HepG2 (cell line): ENCODE results near the gene CES2. TPM values are rescaled to one million over a fixed set of nuclear protein-coding genes. Genes with fewer than 3 reads are reported as not detected.

Source experiments
- ADNP ChIP-seq: sonication (generic); formaldehyde crosslinking; IDR thresholded peaks from 2 replicates; pipeline ENCODE4 v1.4.0; 2020; ENCODE audit warnings: missing genetic modification reagents
- CAMTA2 ChIP-seq: sonication (generic); formaldehyde crosslinking; IDR thresholded peaks from 2 replicates; pipeline ENCODE4 v1.4.0; 2020; ENCODE audit warnings: mild to moderate bottlenecking, missing genetic modification reagents, borderline replicate concordance
- GATA4 ChIP-seq: sonication (generic); IDR thresholded peaks from 2 replicates; pipeline ENCODE4 v1.6.1; 2016; ENCODE audit warnings: antibody characterized with exemption, low read depth, borderline replicate concordance
- GZF1 ChIP-seq: sonication (generic); formaldehyde crosslinking; IDR thresholded peaks from 2 replicates; pipeline ENCODE4 v1.5.1; 2020; ENCODE audit warnings: mild to moderate bottlenecking, missing genetic modification reagents
- POLR2G ChIP-seq: fragments of 200-400 bp; formaldehyde crosslinking; IDR thresholded peaks from 2 replicates; pipeline ENCODE4 v1.6.1; 2018; ENCODE audit warnings: mild to moderate bottlenecking, low read depth, low read length, moderate library complexity
- PPARG ChIP-seq: conservative IDR thresholded peaks from 2 replicates; pipeline ENCODE4 v1.6.1; 2016; ENCODE audit warnings: missing biosample characterization, missing genetic modification reagents
- SP5 ChIP-seq: IDR thresholded peaks from 2 replicates; pipeline ENCODE4 v1.6.1; 2016; ENCODE audit warnings: low read depth, borderline replicate concordance
- THAP11 ChIP-seq: IDR thresholded peaks from 2 replicates; pipeline ENCODE4 v1.6.1; 2016; ENCODE audit warnings: missing biosample characterization, missing genetic modification reagents
- THYN1 ChIP-seq: sonication (generic); formaldehyde crosslinking; IDR thresholded peaks from 2 replicates; pipeline ENCODE4 v1.8.1; 2023; ENCODE audit warnings: low read depth, mild to moderate bottlenecking, moderate library complexity, missing genetic modification reagents, borderline replicate concordance
- TOPORS ChIP-seq: sonication (generic); formaldehyde crosslinking; IDR thresholded peaks from 2 replicates; pipeline ENCODE4 v1.8.0; 2023; ENCODE audit warnings: mild to moderate bottlenecking, missing genetic modification reagents
- YEATS2 ChIP-seq: sonication (generic); formaldehyde crosslinking; IDR thresholded peaks from 2 replicates; pipeline ENCODE4 v1.4.0; 2020; ENCODE audit warnings: missing genetic modification reagents, borderline replicate concordance
- ZNF121 ChIP-seq: sonication (generic); formaldehyde crosslinking; IDR thresholded peaks from 2 replicates; pipeline ENCODE4 v1.5.0; 2020; ENCODE audit warnings: mild to moderate bottlenecking, missing genetic modification reagents
- ZNF136 ChIP-seq: sonication (generic); formaldehyde crosslinking; IDR thresholded peaks from 2 replicates; pipeline ENCODE4 v1.8.1; 2022; ENCODE audit warnings: low read depth, mild to moderate bottlenecking, moderate library complexity, missing genetic modification reagents
- ZNF138 ChIP-seq: sonication (generic); formaldehyde crosslinking; IDR thresholded peaks from 2 replicates; pipeline ENCODE4 v1.5.0; 2020; ENCODE audit warnings: mild to moderate bottlenecking, low read depth, missing genetic modification reagents
- ZNF205 ChIP-seq: IDR thresholded peaks from 2 replicates; pipeline ENCODE4 v1.6.1; 2018; ENCODE audit warnings: missing biosample characterization, missing genetic modification reagents
- ZNF260 ChIP-seq: sonication (generic); formaldehyde crosslinking; IDR thresholded peaks from 2 replicates; pipeline ENCODE4 v1.4.0; 2020; ENCODE audit warnings: missing genetic modification reagents, low read depth, mild to moderate bottlenecking, borderline replicate concordance
- ZNF317 ChIP-seq: sonication (generic); formaldehyde crosslinking; IDR thresholded peaks from 2 replicates; pipeline ENCODE4 v1.5.0; 2020; ENCODE audit warnings: mild to moderate bottlenecking, missing genetic modification reagents
- ZNF431 ChIP-seq: sonication (generic); formaldehyde crosslinking; IDR thresholded peaks from 2 replicates; pipeline ENCODE4 v1.9.0; 2022; ENCODE audit warnings: missing genetic modification reagents, low read depth, mild to moderate bottlenecking, borderline replicate concordance
- ZNF7 ChIP-seq: IDR thresholded peaks from 2 replicates; pipeline ENCODE4 v1.6.1; 2016; ENCODE audit warnings: missing biosample characterization, missing genetic modification reagents
- ZNF777 ChIP-seq: sonication (generic); formaldehyde crosslinking; IDR thresholded peaks from 2 replicates; pipeline ENCODE4 v1.4.0; 2020; ENCODE audit warnings: missing genetic modification reagents
- polyA plus RNA-seq, 8 experiments: library from polyadenylated mRNA; depleted of rRNA in 3 of 8; stranded (reverse) in 7 of 8; unstranded in 1 of 8; fragments of >200 nt; fragmentation: Illumina TruSeq in 4 of 8; extraction: Trizol in 4 of 8; gene quantifications; 2 replicates each; pipeline versions ENCODE4 v1.2.1 to v1.2.3, GENCODE V29; 2011 to 2016; ENCODE audit warnings: low read depth in 4 of 8, missing spikeins in 1 of 8, mixed read lengths in 1 of 8; ENCODE audit not compliant: insufficient read depth in 1 of 8
- total RNA-seq, 5 experiments: library from RNA; depleted of rRNA; stranded (reverse); fragments of >200 nt; fragmentation: Illumina TruSeq; extraction: Trizol; gene quantifications; 2 replicates each; pipeline ENCODE4 v1.2.3, GENCODE V29; 2016; ENCODE audit warnings: low read depth in 1 of 5
- TF ChIP-seq, protein P1 (sequence below): sonication (generic); formaldehyde crosslinking; IDR thresholded peaks from 2 replicates; pipeline ENCODE4 v1.8.0; 2022; ENCODE audit warnings: missing genetic modification reagents, mild to moderate bottlenecking, borderline replicate concordance
- TF ChIP-seq, protein P2 (sequence below): sonication (generic); formaldehyde crosslinking; IDR thresholded peaks from 2 replicates; pipeline ENCODE4 v1.5.0; 2020; ENCODE audit warnings: missing genetic modification reagents
- TF ChIP-seq, protein P3 (sequence below): sonication (generic); formaldehyde crosslinking; IDR thresholded peaks from 2 replicates; pipeline ENCODE4 v1.4.0; 2020; ENCODE audit warnings: mild to moderate bottlenecking, missing genetic modification reagents
- TF ChIP-seq, protein P4 (sequence below): sonication (generic); formaldehyde crosslinking; IDR thresholded peaks from 2 replicates; pipeline ENCODE4 v1.4.0; 2020; ENCODE audit warnings: missing genetic modification reagents, borderline replicate concordance

CES2 gene
- total and polyA plus RNA-seq, 2 of the 13 experiments (the other 11 are each of a cell fraction or from before 2014, with no cell fraction given) = 50.6 to 63.8 TPM

- TF ChIP-seq GATA4 (peak; percentile 46; the same call in 1 of the 2 replicates), CAMTA2 (CRISPR knock-in tag) (0 out of 2 replicates have a peak, but pooled peaks have one; percentile 66), ZNF136 (CRISPR knock-in tag) (peak; percentile 47; the same call in 1 of the 2 replicates), ZNF121 (peak; percentile 62; the same call in 1 of the 2 replicates), ZNF317 (CRISPR knock-in tag) (peak; percentile 89), ZNF260 (CRISPR knock-in tag) (no peak), POLR2G (peak; percentile 97), THYN1 (CRISPR knock-in tag) (no peak), ZNF777 (CRISPR knock-in tag) (peak; percentile 71), SP5 (CRISPR knock-in tag) (peak; percentile 81), ADNP (CRISPR knock-in tag) (peak; percentile 85), GZF1 (peak; percentile 87; the same call in 1 of the 2 replicates), ZNF138 (CRISPR knock-in tag) (no peak), ZNF7 (CRISPR knock-in tag) (0 out of 2 replicates have a peak, but pooled peaks have one; percentile 16), YEATS2 (CRISPR knock-in tag) (peak; percentile 98), THAP11 (peak; percentile 96), TOPORS (no peak; the same call in 1 of the 2 replicates), ZNF205 (peak; percentile 96; the same call in 1 of the 2 replicates), PPARG (CRISPR knock-in tag) (peak; percentile 46), ZNF431 (peak; percentile 77)
- TF ChIP-seq, protein P1, sequence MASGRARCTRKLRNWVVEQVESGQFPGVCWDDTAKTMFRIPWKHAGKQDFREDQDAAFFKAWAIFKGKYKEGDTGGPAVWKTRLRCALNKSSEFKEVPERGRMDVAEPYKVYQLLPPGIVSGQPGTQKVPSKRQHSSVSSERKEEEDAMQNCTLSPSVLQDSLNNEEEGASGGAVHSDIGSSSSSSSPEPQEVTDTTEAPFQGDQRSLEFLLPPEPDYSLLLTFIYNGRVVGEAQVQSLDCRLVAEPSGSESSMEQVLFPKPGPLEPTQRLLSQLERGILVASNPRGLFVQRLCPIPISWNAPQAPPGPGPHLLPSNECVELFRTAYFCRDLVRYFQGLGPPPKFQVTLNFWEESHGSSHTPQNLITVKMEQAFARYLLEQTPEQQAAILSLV (CRISPR knock-in tag) = peak; percentile 90
- TF ChIP-seq, protein P2, sequence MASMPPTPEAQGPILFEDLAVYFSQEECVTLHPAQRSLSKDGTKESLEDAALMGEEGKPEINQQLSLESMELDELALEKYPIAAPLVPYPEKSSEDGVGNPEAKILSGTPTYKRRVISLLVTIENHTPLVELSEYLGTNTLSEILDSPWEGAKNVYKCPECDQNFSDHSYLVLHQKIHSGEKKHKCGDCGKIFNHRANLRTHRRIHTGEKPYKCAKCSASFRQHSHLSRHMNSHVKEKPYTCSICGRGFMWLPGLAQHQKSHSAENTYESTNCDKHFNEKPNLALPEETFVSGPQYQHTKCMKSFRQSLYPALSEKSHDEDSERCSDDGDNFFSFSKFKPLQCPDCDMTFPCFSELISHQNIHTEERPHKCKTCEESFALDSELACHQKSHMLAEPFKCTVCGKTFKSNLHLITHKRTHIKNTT (CRISPR knock-in tag) = 0 out of 2 replicates have a peak, but pooled peaks have one; percentile 93
- TF ChIP-seq, protein P3, sequence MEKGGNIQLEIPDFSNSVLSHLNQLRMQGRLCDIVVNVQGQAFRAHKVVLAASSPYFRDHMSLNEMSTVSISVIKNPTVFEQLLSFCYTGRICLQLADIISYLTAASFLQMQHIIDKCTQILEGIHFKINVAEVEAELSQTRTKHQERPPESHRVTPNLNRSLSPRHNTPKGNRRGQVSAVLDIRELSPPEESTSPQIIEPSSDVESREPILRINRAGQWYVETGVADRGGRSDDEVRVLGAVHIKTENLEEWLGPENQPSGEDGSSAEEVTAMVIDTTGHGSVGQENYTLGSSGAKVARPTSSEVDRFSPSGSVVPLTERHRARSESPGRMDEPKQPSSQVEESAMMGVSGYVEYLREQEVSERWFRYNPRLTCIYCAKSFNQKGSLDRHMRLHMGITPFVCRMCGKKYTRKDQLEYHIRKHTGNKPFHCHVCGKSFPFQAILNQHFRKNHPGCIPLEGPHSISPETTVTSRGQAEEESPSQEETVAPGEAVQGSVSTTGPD (CRISPR knock-in tag) = no peak
- TF ChIP-seq, protein P4, sequence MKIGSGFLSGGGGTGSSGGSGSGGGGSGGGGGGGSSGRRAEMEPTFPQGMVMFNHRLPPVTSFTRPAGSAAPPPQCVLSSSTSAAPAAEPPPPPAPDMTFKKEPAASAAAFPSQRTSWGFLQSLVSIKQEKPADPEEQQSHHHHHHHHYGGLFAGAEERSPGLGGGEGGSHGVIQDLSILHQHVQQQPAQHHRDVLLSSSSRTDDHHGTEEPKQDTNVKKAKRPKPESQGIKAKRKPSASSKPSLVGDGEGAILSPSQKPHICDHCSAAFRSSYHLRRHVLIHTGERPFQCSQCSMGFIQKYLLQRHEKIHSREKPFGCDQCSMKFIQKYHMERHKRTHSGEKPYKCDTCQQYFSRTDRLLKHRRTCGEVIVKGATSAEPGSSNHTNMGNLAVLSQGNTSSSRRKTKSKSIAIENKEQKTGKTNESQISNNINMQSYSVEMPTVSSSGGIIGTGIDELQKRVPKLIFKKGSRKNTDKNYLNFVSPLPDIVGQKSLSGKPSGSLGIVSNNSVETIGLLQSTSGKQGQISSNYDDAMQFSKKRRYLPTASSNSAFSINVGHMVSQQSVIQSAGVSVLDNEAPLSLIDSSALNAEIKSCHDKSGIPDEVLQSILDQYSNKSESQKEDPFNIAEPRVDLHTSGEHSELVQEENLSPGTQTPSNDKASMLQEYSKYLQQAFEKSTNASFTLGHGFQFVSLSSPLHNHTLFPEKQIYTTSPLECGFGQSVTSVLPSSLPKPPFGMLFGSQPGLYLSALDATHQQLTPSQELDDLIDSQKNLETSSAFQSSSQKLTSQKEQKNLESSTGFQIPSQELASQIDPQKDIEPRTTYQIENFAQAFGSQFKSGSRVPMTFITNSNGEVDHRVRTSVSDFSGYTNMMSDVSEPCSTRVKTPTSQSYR = no peak
Measured at GRCh38 chr16:66934138-66934838, 1.0 kb upstream of the CES2 start, which contains the start of gene CIAO2B (continued).
